ENCODE data around the gene DARS2. TPM values are rescaled to one million over a fixed set of nuclear protein-coding genes. Genes with fewer than 3 reads are reported as not detected.

Gene DARS2
- total RNA-seq, 1 donor from 2014 or later, result 23.7 TPM

DNA sequence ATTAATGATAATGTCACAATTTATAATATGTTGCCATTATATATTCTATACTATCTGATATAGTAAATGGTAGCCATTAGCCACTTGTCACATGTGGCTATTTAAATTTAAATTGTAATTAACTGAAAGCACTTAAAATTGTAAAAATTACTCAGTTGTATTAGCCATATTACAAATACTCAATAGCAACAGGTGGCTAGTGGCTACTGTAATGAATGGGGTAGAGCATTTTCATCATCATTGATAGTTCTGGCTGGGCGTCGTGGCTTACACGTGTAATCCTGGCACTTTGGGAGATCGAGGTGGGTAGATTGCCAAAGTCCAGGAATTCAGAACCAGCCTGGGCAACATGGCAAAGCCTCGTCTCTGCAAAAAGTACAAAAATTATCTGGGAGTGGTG is 60.2 kb downstream of the DARS2 start:
- intact Hi-C loops (cut with micrococcal nuclease), result no loop called here

GRCh38 chr1:173886746-173887611 is 62.5 kb downstream of the DARS2 start:
- intact Hi-C loops (cut with micrococcal nuclease), result no loop called here

- intact Hi-C loops (cut with micrococcal nuclease), result no loop called here
These were observed 63.2 kb downstream of the DARS2 start for GRCh38 chr1:173887627-173888026.

DNA sequence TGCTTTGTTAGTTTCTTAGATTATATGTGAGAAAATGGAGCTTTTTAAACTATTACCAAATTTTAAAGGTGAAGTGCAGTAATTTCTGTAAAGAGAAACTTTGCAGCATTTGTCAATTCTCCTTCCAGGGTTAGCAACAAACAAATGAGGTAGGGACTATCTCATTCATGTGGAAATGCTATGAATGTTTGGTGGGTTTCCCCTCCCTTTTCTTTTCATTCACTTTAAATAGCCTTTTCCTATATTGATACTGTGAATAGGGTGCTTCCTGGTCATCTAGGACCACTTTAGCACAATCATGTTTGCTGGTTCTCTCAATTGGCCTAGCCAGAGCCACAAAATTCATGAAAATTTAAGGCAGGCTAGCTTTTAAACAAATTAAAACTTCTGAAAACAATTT is 64.3 kb downstream of the DARS2 start:
- intact Hi-C loops (cut with micrococcal nuclease), result no loop called here

GRCh38 chr1:173889885-173890284 is 65.4 kb downstream of the DARS2 start:
- intact Hi-C loops (cut with micrococcal nuclease), result no loop called here

DNA sequence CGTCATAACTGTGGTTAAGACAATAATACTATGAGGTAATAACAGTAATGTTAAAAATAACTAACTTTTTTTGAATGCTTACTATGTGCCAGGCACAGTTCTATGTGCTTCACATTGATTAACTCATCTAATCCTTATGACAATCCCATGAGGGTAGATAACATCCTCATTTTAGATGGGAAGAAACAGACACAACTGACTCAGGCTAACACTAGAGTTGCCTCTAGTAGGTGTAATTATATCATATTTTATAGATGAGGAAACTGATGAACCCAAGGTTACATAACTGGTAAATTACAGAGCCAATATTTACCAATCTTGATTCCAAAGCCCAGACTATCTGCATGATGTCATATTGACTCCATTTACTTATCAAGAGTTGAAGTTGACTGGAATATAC is 69.1 kb downstream of the DARS2 start:
- intact Hi-C loops (cut with micrococcal nuclease), result no loop called here

- intact Hi-C loops (cut with micrococcal nuclease), result no loop called here
These were observed 69.7 kb downstream of the DARS2 start for GRCh38 chr1:173894189-173894588.

GRCh38 chr1:173900427-173900826 is 76.0 kb downstream of the DARS2 start:
- intact Hi-C loops (cut with micrococcal nuclease), result no loop called here

DNA sequence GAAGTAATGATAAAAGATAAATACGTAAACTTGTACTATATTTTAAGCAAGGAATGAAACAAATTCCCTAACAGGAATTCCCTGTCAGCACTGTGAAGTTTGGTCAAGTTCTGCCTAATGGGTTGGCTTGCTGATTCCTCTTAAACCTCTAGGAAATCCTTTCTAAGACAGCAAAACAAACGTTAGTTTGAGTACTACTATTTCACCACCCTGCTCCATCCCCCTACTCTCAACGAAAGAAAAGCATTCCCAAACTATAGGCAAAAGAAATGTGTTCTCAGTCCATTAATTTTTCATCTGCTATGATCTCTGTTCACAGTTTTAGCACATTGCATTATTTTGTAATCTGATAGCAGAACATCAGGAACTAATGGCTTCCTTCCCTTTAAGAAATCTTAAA is 76.5 kb downstream of the DARS2 start:
- intact Hi-C loops (cut with micrococcal nuclease), result no loop called here

DNA sequence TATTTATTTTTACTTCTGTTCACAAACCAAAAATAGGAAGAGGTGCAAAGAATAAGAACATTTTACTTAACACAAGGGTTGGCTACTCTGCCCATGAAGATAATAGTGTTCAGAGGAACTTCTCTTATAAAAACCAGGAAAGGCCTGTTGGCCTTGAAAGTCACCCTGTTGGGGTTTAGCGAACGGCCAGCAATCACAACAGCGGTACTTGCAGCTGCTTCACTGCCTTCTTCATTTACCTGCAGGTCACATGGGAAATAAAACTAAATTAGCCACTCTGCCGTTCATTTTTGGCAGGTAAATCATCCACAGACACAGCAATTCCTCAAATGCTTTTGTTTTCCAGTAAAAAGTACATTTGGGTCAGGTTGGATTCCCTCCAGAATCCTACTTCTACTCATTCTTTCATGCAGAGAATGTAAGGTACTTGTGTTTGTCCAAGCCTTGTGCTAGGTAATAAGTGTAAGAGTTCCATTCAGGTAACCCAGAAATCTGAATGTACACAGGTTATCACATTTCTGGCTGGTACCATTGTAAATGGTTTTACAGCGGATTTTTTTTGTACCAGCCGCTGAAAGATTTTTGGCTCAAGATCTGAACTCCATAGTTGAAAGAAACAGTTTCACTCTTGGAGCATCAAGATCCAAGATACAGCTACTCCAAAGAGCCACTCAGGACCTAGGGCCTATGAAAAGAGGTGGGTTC is 79.5 kb downstream of the DARS2 start:
- intact Hi-C loops (cut with micrococcal nuclease), result no loop called here

Other genes with a start within 250 kb of the DARS2 start
- not detected in 2 replicates for gene SLC9C2, start 221.6 kb upstream of the DARS2 start, total RNA-seq
- not detected in 2 replicates for gene TEX50, start 189.3 kb upstream of the DARS2 start, total RNA-seq
- gene ANKRD45, start 154.8 kb upstream of the DARS2 start, total RNA-seq, result not detected in 2 replicates
- gene KLHL20, start 109.7 kb upstream of the DARS2 start, total RNA-seq, result 23.0 and 23.4 TPM in 2 replicates
- gene CENPL, start 210 bp downstream of the DARS2 start, total RNA-seq, result 25.9 and 28.8 TPM in 2 replicates
- 310 and 335 TPM in 2 replicates for gene GAS5, start 43.3 kb downstream of the DARS2 start, total RNA-seq
- gene ZBTB37, start 43.7 kb downstream of the DARS2 start, total RNA-seq, result 10.8 and 11.1 TPM in 2 replicates
- 0.49 TPM in 1 of 2 replicates, not detected in the other for gene SERPINC1, start 92.7 kb downstream of the DARS2 start, total RNA-seq
- gene RC3H1, start 197.7 kb downstream of the DARS2 start, total RNA-seq, result 37.8 and 37.9 TPM in 2 replicates

Measured in T-helper 1 cell treated with Interleukin-12 subunit alpha and Interleukin-12 subunit beta and Interleukin-4 antibody, amounts not matched to agents 30 ng/mL and 1 ng/mL, for 36 hours (primary cell).